ENCODE data around the gene BEX3.

Gene BEX3

DNA sequence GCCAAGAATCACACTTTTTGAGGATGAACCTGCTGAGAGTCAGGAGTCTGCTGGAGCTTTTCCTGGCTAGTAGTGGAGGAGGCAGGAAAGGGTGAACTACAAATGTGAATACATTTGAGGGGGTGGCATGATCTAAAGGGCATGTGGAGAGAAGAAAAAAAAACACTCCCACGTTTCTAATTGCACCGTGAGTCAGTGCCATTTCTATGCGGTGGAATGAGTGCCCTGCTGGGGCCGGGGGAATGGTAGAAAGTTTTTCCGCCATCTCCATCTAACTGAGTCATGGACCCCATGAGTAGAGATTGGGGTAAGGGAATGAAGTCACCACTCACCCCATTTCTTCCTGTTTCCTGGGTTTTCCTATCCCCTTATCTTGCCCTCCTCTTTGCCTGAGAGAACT is 19.8 kb downstream of the BEX3 start:
- ChIA-PET CTCF (no interaction called here), POLR2A (ENCODE audit: low non-redundant PET) (no interaction called here)
- no peak overlapping the region for H3K27ac ChIP-seq
- DNase-seq (ENCODE audit: low spot score): no peak
- TF ChIP-seq, protein P1, sequence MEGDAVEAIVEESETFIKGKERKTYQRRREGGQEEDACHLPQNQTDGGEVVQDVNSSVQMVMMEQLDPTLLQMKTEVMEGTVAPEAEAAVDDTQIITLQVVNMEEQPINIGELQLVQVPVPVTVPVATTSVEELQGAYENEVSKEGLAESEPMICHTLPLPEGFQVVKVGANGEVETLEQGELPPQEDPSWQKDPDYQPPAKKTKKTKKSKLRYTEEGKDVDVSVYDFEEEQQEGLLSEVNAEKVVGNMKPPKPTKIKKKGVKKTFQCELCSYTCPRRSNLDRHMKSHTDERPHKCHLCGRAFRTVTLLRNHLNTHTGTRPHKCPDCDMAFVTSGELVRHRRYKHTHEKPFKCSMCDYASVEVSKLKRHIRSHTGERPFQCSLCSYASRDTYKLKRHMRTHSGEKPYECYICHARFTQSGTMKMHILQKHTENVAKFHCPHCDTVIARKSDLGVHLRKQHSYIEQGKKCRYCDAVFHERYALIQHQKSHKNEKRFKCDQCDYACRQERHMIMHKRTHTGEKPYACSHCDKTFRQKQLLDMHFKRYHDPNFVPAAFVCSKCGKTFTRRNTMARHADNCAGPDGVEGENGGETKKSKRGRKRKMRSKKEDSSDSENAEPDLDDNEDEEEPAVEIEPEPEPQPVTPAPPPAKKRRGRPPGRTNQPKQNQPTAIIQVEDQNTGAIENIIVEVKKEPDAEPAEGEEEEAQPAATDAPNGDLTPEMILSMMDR (conservative IDR thresholded peaks at IDR 0.05; ENCODE audit: low read depth): no peak

DNA sequence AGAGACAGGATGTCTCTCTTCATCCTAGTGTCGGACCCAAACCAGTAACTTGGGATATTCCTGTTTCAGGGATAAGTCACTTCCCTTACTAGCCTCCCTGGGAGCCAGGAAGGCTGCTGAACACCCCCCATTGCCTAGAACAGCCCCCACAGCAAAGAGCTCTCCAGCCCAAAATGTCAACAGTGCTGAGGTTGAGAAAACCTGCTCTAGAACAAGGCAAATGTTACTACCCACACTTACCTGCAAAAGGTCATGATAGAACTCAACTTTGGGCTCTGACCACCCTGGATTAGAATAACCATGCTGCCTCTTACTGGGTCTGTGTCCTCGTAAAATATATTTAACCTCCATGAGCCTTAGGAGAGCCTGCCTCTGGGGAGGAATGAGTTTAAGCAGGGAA is 20.3 kb downstream of the BEX3 start:
- CTCF ChIA-PET: interaction anchor here (0.6 kb wide), 1 partner anchor 50 kb away, joined by 3 read pairs; no protein-coding TSS in a partner anchor
- no peak for DNase-seq (ENCODE audit: low spot score)
- no peak overlapping the region for H3K27ac ChIP-seq
- POLR2A ChIA-PET (ENCODE audit: low non-redundant PET): no interaction called here
- TF ChIP-seq, protein P1 (conservative IDR thresholded peaks at IDR 0.05; ENCODE audit: low read depth): no peak

DNA sequence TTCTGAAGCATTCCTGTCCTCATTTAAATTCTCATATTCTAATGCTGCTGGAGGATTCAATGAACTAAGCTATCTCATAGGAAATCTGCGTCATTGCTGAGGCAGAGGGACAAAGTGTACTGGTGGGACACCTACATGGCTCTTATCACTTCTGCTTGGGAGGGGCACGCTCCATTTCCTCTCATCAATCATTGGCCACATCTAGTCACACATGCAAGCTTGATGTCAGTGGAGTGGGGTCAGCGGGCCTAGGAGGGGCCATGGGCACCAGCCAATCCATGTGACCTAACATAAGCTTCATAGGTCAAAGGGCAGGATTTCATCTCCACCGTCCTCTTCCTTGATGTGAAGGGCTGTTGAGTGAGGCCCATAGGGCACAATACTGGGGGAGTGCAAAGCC is 21.4 kb downstream of the BEX3 start:
- ChIA-PET CTCF (no interaction called here), POLR2A (ENCODE audit: low non-redundant PET) (no interaction called here)
- TF ChIP-seq, protein P1 (conservative IDR thresholded peaks at IDR 0.05; ENCODE audit: low read depth): no peak
- no peak for DNase-seq (ENCODE audit: low spot score)
- no peak overlapping the region for H3K27ac ChIP-seq

DNA sequence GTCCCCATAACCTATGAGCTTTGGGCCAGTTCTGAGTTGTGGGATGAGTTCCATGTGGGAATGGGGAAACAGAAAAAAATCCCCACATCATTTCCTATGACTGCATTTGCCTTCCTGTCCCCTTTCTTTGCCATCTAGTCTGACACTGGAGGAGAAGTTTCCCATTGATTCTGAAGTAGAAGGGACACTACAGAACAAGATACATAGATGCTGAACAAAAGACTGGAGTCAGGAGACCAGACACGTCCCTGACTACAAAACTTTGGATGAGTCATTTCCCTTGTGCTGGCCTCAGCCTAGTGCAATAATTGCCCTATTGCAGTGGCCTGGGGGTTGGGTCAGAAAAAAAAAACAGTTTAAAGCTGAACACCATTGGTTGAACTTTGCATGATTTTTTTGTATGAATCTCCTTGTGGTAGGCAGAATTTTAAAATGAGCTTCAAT is 22.1 kb downstream of the BEX3 start:
- TF ChIP-seq, protein P1 (conservative IDR thresholded peaks at IDR 0.05; ENCODE audit: low read depth): no peak
- ChIA-PET POLR2A (ENCODE audit: low non-redundant PET) (no interaction called here), CTCF (interaction anchor here (0.7 kb wide), 1 partner anchor 43 kb away, joined by 3 read pairs; no protein-coding TSS in a partner anchor)
- DNase-seq (ENCODE audit: low spot score): peak; percentile 51
- H3K27ac ChIP-seq: no peak overlapping the region

DNA sequence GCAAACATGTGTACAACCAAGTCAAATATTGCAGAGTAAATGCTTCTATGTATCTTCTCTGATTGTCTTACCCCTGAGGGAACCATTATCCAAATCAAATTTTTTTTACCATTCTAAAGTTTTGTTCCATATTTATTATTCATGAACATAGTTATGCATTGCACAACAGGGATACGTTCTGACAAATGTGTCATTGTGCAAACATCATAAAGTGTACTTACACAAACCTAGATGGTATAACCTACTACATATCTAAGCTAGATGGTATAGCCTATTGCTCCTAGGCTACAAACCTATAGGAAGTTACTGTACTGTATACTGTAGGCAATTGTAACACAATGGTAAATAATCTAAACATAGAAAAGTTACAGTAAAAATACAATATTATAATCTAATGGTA is 23.4 kb downstream of the BEX3 start:
- CTCF ChIA-PET: interaction anchor here (0.6 kb wide), 1 partner anchor 447 kb away, joined by 3 read pairs; no protein-coding TSS in a partner anchor
- H3K27ac ChIP-seq: no peak overlapping the region
- TF ChIP-seq, protein P1 (conservative IDR thresholded peaks at IDR 0.05; ENCODE audit: low read depth): no peak
- POLR2A ChIA-PET (ENCODE audit: low non-redundant PET): no interaction called here
- DNase-seq (ENCODE audit: low spot score): no peak

DNA sequence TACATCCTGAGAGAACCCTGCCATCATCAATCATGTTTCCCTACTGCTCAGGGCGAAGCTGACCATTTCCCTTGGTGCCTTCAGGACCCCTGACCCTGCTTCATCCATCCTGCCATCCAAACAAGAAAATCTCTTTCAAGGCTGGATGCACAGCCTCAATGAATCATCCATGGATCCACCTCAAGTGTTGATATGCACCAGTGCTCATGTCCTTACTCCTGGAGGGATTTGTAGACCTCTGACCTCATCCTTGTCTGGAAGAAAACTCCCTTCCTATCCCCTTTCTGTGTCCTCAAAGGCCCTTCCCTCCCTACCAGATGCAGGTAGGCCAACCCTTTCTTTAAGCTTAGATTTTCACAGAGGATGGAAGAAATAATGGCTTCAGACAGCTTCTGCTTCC is 24.6 kb downstream of the BEX3 start:
- H3K27ac ChIP-seq: no peak overlapping the region
- no peak for DNase-seq (ENCODE audit: low spot score)
- TF ChIP-seq, protein P1 (conservative IDR thresholded peaks at IDR 0.05; ENCODE audit: low read depth): no peak
- ChIA-PET POLR2A (ENCODE audit: low non-redundant PET) (no interaction called here), CTCF (interaction anchor here (0.7 kb wide), 1 partner anchor 34 kb away, joined by 5 read pairs; no protein-coding TSS in a partner anchor)

Measured in RWPE1 (cell line).